ENCODE measurements around the gene CCSER2. TPM values are rescaled to one million over a fixed set of nuclear protein-coding genes. Genes with fewer than 3 reads are reported as not detected.

The CCSER2 gene
- total RNA-seq, 1 donor from 2014 or later, result 102 TPM

- DNase-seq, result no peak
Measured at GRCh38 chr10:84348860-84349259, 20.5 kb downstream of the CCSER2 start.

- DNase-seq, result peak; percentile 10
Measured at GRCh38 chr10:84352251-84352842, 24.0 kb downstream of the CCSER2 start.

GRCh38 chr10:84353052-84353803 lies 24.8 kb downstream of the CCSER2 start:
- DNase-seq, result no peak

- no peak for DNase-seq
Measured at GRCh38 chr10:84354623-84355022, 26.2 kb downstream of the CCSER2 start.

- DNase-seq, result no peak
Measured at GRCh38 chr10:84355106-84355505, 26.7 kb downstream of the CCSER2 start.

GRCh38 chr10:84356928-84357327 lies 28.5 kb downstream of the CCSER2 start:
- DNase-seq, result no peak

GRCh38 chr10:84358743-84359142 lies 30.4 kb downstream of the CCSER2 start:
- DNase-seq, result no peak

- no peak for DNase-seq
Measured at GRCh38 chr10:84360637-84361365, 32.4 kb downstream of the CCSER2 start.

- DNase-seq, result no peak
Measured at GRCh38 chr10:84365335-84365881, 37.0 kb downstream of the CCSER2 start.

- DNase-seq, result no peak
Measured at GRCh38 chr10:84366041-84366440, 37.7 kb downstream of the CCSER2 start.

GRCh38 chr10:84367256-84367655 lies 38.9 kb downstream of the CCSER2 start:
- DNase-seq, result no peak

- DNase-seq, result no peak
Measured at GRCh38 chr10:84368828-84369227, 40.4 kb downstream of the CCSER2 start.

- no peak for DNase-seq
Measured at GRCh38 chr10:84370283-84370682, 41.9 kb downstream of the CCSER2 start.

- no peak for DNase-seq
Measured at GRCh38 chr10:84371944-84372343, 43.6 kb downstream of the CCSER2 start.

GRCh38 chr10:84373000-84373399 lies 44.6 kb downstream of the CCSER2 start:
- DNase-seq, result no peak

- DNase-seq, result no peak
Measured at GRCh38 chr10:84374455-84374854, 46.1 kb downstream of the CCSER2 start.

GRCh38 chr10:84375011-84375410 lies 46.6 kb downstream of the CCSER2 start:
- DNase-seq, result no peak

- no peak for DNase-seq
Measured at GRCh38 chr10:84375881-84376280, 47.5 kb downstream of the CCSER2 start.

- no peak for DNase-seq
Measured at GRCh38 chr10:84388148-84388547, 59.8 kb downstream of the CCSER2 start.

GRCh38 chr10:84390364-84390763 lies 62.0 kb downstream of the CCSER2 start:
- DNase-seq, result no peak

GRCh38 chr10:84391326-84391725 lies 62.9 kb downstream of the CCSER2 start:
- no peak for DNase-seq

- DNase-seq, result no peak
Measured at GRCh38 chr10:84392181-84392580, 63.8 kb downstream of the CCSER2 start.

GRCh38 chr10:84395581-84395980 lies 67.2 kb downstream of the CCSER2 start:
- DNase-seq, result no peak

Data from occipital lobe (tissue), 2 donors.